Kidney tubule cell (primary cell): ENCODE measurements around the gene MCRIP1.

Source experiments
- DNase-seq: peaks from one replicate; pipeline ENCODE4 v3.0.0-alpha.2; 2018; ENCODE audit warnings: low spot score

Gene MCRIP1

DNA sequence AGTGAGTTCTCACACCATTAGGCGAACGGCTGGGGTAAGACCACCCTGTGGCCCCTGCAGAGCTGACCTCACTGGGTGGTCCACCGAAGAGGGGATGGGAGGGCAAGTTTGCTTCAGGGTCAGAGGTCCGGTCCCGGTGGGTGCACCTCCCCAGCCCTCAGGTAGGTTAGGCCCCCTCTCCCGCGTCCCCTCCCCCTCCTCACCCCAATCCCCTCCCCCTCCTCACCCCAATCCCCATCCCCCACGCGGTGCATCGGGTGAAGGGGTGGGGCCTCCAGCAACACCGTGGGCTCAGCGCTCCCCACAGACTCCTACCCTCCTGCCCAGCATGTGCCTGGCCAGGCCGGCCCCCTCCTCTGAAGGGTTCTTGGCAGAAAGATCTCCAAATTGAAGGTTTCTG lies 13.4 kb downstream of the MCRIP1 start:
- no peak for DNase-seq

DNA sequence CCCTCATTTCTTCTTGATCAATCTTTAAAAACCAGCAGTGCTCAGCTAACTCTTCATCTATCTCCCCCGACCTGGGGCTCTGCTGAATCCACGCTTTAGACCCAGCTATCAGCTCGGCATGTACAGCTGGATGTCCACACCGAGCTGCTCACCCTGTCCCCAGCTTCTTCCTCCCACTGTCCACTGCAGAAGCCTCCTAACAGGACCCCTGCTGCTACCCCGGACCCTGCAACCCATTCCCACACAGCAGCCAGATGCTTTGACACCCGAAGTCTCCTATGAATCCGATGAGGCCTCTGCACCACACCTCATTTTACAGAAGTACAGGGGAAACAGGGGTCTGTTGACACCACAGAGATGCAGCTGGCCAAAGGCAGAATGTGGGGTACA lies 15.3 kb downstream of the MCRIP1 start:
- no peak for DNase-seq

DNA sequence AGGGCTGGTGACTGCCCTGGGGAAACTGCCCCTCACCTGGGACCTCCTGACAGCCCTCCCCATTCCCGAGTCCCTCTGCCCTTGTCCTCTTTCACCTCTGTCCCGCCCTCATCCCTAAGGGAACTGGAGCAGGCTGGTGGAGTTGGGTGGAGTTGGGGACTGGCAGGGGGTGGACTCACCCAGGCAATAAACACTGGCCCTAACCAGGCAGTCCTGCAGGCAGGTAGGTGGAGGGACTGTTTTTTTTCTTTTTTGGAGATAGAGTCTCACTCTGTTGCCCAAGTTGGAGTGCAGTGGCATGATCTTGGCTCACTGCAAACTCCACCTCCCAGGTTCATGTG lies 17.5 kb downstream of the MCRIP1 start:
- DNase-seq: no peak

DNA sequence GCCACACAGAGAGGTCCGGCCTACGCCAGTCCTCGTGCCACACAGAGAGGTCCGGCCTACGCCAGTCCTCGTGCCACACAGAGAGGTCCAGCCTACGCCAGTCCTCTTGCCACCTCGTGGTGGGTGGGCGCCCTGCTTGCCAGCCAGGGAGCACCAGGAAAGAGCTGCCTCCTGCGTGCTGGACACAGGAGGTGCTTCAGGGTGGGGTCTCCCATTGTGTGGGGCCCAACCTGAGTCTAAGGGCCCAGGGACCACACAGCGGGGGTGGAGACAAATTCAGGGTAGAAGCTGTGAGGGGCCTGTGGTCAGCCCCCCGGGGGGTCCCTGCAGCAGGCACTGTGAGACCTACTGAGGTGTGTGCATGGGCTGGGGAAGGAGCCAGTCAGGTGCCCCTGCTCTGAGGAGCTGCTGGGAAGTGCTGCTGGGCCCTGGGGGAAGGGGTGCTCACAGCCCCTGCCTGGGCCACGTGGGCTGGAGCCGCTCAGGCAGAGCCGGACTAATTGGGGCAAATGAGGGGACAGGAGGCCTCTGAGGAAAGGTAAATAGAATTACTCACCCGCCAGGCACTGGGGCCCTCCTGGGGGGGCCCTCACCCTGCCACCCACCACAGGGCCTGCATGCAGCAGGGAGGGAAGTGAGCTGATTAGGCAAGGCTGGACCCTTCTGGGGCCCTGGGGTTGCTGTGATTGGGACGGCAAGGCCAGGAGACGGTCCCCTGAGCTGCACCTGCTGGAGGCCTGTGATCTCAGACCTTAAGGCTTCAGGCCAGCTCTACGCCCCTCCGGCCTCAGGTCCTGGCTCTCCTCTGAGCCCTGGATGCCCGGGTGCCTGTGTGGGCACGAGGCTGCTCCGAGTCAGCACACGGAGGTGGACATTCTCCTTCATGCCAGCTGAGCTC lies 18.1 kb downstream of the MCRIP1 start:
- DNase-seq: peak; percentile 82

DNA sequence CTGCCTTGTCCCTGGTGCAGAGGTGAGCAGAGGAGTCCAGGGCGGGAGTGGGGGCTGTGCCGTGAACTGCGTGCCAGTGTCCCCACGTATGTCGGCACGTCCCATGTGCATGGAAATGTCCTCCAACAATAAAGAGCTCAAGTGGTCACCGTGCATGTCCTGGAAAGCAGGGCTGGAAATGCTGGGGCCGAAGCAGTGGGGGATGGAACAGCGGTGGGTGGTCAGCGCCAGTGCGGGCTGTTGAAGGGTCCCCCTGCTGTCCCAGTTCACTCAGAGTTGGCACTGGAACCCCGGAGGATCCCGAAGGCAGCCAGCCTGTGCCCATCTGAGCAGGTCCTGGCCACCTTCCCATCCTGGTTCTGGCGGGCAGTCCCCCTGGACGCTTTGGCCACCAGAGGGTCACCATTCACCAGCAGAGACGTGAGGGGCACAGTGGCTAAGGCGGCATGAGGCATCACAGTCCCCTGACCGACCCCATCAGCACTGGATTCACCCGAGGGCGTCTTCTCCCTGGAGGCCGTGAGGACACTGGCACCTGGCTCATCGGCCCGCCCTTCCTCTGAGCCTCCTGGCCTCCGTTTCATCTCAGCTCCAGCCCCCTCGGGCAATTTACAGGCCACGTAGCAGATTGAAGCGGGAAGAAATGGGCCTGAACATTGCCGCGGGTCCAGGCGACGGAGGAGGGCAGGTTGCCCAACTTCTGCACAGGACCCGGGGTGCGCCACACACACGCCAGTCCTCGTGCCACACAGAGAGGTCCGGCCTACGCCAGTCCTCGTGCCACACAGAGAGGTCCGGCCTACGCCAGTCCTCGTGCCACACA lies 19.0 kb downstream of the MCRIP1 start:
- no peak for DNase-seq

DNA sequence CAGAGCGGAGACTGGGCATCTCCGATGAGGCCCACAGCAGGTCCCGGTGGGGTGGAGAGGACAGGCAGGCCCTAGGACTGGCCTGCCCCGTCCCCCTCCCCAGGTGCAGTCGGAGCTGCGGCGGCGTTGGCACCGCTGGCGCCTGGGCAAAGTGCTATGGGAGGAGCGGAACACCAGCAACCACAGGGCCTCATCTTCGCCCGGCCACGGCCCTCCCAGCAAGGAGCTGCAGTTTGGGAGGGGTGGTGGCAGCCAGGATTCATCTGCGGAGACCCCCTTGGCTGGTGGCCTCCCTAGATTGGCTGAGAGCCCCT lies 19.8 kb downstream of the MCRIP1 start:
- no peak for DNase-seq

DNA sequence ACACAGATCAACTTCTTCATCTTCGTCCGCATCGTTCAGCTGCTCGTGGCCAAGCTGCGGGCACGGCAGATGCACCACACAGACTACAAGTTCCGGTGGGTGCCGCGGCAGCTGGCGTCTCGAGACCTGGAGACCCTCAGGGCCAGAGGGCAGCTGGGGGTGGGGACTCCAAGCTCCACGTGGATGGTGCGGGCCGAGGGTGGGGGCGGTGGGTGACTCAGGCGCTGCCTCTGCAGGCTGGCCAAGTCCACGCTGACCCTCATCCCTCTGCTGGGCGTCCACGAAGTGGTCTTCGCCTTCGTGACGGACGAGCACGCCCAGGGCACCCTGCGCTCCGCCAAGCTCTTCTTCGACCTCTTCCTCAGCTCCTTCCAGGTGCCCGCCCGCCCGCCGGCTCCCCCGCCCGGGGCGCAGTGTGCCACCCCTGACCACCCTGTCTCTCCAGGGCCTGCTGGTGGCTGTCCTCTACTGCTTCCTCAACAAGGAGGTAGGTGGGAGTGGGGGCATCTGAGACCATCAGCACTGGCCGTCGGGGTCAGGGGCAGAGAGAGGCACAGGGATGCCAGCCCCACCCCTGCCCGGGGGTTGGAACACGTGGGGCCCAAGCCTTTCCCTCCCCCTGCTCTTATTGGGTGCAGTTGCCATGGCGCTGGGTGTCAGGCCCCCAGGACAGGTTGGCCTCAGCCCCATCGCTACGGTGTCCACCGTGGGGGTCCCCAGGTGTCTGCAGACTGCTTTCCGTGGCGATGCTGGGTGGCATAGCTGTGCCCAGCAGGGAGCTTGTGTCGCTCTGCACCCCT lies 20.3 kb downstream of the MCRIP1 start:
- no peak for DNase-seq

DNA sequence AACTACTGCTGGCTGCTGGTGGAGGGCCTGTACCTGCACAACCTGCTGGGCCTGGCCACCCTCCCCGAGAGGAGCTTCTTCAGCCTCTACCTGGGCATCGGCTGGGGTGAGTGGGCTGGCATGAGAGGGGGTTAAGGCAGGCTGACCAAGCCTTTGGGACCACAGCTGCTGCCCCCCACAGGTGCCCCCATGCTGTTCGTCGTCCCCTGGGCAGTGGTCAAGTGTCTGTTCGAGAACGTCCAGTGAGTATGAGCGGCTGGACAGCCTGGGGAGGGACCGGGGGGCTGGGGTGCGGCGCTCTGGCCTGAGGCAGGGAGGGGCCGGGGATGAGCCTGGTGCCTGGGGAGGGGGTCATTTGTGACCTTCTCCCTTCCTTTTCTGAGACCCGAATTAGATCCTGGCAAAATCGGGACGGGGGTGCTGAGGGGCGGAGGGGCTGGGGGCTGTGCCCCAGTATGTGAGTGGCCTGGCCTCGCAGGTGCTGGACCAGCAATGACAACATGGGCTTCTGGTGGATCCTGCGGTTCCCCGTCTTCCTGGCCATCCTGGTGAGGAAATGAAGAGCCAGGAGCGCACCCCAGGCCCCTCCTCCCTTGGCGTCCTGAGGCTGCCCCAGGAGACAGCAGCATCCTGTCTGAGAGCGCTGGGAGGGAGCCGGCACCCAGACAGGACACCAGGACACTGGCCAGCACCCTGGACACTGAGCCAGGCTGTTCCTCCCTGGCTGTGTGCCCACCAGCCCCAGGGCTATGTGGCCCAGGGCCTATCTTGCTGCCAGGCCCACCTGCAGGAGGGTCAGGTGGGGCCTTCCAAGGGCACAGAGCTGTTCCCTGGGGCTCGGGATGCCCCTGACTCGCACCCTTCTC lies 21.2 kb downstream of the MCRIP1 start:
- no peak for DNase-seq

DNA sequence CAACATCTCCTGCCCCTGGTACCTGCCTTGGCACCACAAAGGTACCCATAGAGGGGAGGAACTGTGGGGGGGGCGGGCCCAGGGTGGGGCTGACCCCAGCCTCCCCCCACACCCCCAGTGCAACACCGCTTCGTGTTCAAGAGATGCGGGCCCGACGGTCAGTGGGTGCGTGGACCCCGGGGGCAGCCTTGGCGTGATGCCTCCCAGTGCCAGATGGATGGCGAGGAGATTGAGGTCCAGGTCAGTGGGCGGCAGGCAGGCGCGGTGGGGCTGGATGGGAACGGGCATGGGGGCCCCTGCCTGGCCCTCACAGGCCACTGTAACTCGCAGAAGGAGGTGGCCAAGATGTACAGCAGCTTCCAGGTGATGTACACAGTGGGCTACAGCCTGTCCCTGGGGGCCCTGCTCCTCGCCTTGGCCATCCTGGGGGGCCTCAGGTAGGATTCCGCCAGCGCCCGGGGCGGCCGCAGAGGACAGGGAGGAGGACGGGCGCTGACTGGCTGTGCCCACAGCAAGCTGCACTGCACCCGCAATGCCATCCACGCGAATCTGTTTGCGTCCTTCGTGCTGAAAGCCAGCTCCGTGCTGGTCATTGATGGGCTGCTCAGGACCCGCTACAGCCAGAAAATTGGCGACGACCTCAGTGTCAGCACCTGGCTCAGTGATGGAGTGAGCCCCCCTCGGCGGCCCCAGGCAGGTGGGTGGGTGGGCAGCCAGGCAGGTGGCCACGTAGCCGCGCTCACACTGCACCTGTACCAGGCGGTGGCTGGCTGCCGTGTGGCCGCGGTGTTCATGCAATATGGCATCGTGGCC lies 22.0 kb downstream of the MCRIP1 start:
- no peak for DNase-seq

DNA sequence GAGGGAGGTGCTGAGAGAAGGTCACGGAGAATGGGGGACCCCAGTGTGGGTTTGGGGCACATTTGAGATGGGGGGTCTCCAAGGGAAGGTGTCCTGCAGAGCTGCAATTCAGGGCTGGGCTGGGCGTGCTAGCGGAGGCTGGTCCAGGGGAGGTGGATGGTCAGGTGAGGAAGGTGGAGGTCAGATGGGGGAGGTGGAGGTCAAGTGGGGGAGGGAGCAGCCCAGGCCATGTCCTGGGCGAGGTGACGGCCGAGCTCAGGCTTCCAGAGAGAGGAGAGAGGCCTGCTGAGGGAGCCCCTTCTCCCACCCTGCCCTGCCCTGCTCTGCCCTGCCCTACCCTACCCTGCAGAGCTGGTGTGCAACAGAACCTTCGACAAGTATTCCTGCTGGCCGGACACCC lies 22.6 kb downstream of the MCRIP1 start:
- DNase-seq: no peak

DNA sequence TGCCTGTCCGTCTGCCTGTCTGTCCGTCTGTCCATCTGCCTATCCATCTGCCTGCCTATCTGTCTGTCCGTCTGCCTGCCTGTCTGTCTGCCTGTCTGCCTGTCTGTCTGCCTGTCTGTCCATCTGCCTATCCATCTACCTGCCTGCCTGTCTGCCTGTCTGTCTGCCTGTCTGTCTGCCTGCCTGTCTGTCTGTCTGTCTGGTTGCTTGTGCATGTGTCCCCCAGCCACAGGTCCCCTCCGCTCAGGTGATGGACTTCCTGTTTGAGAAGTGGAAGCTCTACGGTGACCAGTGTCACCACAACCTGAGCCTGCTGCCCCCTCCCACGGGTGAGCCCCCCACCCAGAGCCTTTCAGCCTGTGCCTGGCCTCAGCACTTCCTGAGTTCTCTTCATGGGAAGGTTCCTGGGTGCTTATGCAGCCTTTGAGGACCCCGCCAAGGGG lies 23.5 kb downstream of the MCRIP1 start:
- DNase-seq: no peak

DNA sequence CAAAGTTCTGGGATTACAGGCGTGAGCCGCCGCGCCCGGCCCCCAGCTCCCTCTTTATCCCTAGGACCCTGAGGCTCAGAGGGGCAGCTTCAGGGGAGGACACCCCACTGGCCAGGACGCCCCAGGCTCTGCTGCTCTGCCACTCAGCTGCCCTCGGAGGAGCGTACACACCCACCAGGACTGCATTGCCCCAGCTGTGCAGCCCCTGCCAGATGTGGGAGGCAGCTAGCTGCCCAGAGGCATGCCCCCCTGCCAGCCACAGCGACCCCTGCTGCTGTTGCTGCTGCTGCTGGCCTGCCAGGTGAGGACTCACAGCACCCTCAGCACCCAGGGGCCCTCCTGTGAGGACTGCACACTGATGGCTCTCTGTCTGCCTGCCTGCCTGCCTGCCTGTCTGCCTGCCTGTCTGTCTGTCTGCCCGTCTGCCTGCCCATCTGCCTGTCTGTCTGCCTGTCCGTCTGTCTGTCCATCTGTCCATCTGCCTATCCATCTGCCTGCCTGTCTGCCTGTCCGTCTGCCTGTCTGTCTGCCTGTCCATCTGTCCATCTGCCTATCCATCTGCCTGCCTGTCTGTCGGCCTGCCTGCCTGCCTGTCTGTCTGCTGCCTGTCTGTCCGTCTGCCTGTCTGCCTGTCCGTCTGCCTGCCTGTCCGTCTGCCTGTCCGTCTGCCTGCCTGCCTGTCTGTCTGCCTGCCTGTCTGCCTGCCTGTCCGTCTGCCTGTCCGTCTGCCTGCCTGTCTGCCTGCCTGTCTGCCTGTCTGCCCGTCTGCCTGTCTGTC lies 24.1 kb downstream of the MCRIP1 start:
- DNase-seq: no peak

DNA sequence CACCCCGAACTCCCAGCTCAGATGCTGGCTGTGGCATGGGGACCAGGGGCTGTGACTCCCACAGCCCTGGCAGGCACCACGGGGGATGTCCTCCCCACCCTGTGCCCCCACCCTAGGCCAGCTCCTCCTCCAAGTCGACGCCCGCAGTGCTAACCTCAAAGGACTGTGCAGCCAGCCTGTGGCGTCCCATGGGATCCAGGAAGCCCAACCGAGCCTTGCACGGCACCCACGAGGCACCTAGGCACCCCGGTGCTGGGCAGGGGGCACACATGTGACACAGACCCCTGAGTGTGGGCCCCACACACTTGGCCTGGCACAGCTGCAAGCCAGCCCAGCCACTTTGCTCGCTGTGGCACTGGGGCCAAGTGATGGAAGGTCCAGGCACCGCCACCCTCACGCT lies 25.3 kb downstream of the MCRIP1 start:
- no peak for DNase-seq

DNA sequence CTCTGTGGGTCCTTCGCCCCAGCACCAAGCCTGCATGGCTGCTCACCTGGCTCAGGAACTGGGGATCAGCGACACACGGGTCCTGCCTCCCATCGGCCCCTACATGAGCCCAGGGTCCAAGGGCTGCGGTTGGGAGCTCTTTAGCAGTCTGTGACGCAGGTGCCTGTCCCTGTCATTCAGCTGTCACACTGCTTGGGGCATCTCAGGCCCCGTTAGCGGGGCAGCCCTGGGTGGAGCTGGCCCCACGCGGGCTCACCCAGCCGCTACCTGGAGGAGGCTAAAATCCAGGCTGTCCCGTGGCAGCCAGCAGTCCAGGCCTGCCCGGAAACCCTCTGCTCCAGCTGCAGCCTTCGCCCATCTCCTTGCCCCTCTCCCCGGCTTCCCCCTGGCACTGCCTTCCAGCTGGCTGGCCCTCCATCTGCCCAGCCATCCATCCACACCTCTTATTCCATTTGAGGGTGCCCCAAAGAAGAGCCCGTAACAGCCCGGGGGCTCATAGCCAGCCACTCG lies 25.8 kb downstream of the MCRIP1 start:
- DNase-seq: no peak

DNA sequence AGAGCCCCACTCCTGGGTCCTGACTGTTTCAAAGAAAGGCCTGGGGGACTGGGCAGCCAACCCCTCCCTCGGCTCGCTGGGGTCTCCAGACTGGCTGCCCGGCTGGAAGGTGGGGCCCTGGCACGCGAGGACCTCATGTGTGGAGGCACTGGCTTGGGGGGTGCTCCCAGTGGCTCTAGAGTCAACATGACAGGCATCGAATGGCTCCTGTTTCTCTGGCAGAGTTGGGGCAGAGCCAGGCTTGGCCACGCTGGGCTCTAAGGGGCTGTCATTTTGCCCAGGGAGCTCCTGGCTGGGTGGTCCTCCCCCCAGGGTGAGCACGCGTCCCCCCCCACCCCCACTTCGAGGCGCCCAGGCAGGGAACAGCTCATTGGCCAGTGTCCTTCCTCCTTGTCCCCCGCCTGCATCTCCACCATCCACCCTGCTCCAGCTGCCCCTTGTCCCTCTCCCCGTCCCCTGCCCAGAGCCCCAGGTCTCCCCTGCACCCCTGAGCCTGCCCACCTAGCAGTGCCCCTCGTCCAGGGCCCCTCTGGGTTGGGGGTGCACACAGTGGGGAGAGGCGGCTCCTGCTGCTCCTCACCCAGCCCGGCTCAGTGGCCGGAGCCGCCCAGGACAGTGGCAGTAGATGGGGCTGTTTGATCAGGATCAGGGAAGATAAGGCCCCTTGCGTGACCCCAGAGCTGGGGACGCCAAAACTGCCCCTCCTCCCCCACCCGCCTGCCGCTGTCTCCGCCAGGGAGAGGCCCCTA lies 26.5 kb downstream of the MCRIP1 start:
- no peak for DNase-seq

DNA sequence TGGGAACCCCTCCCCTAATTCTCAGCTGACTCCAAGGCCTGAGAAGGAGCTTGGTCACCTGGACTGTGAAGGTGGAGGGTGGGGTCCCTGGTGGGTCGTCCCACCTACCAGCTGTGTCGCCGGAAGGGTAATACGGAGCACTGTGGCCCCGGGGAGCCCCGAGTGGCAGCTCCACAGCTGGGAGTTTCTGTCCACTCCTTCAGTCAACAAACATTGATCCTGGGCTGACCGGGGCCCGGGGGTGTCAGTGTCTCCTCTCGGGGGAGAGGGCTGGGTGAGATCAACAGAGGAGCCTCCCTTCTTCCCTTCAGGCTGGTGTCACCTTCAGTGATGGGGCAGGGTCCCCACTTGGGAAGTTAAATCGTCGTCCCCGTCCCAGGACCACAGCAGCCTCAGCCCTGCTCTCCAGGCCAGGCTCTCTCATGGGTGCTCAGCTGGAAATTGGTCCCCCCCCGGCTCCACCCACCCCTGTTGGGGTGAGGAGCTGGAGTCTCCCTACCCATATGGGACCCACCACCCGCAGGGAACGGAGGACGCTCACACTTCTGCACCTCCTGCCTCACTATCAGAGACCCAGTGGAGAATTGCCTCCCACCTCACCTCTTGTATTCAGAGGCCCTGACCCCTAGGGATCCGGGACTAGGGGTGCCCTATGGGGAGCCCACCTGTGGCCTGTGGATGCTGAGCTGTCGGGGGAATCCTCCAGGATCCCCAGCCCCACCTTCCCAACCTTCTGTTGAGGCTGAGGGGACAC lies 27.2 kb downstream of the MCRIP1 start:
- no peak for DNase-seq

DNA sequence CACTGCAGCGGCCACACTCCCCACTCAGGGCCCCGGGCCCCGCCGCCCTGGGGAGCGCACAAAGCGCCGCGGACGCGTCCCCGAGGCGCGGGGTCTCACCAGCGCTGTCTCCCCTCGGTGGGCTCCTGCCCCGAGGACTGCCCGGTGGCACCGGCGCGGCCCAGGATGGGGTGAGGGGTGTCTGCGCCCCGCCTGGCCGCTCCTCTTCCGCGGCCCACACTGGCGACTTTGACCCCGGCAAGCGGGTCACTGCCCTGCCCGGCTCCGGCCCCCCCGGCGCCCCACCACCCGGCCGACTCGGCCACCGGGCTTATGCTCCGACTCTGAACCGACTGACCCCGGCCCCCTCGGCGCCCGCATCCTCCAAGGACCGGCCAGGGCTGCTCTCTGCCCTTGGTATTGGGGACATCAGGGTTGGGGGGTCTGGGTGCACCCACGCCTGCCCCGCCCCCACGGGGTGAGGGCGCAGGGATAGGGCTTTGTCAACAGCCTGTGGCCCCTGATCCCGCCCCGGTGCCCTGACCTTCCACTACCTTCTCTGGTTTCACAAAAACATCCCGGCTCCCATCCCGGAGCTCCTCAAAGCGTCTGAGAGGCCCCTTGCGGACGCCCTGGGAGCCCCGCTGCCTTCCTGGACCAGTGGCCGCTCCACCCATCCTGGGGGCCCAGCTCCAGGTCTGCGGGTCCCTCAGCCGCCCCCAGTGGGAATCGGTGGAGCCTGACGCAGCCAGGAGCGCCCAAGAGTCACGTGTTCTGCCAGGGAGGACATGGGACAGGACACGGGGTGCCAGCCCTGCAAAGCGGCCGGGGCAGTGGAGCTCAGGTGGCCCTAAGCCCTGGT lies 28.3 kb downstream of the MCRIP1 start:
- no peak for DNase-seq
